NCI-H128 (cell line): ENCODE results near the gene KRT78.
"Not testable (repeated sequence)": the region's sequence is repeated elsewhere in the genome, so short reads cannot be mapped to it uniquely, and the experiment has no call there.

Experiments
- DNase-seq: peaks from one replicate; lab custom pipeline; 2025; ENCODE audit not compliant: unreplicated experiment; lab: John Stamatoyannopoulos, UW

KRT78 gene, protein sequence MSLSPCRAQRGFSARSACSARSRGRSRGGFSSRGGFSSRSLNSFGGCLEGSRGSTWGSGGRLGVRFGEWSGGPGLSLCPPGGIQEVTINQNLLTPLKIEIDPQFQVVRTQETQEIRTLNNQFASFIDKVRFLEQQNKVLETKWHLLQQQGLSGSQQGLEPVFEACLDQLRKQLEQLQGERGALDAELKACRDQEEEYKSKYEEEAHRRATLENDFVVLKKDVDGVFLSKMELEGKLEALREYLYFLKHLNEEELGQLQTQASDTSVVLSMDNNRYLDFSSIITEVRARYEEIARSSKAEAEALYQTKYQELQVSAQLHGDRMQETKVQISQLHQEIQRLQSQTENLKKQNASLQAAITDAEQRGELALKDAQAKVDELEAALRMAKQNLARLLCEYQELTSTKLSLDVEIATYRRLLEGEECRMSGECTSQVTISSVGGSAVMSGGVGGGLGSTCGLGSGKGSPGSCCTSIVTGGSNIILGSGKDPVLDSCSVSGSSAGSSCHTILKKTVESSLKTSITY

GRCh38 chr12:52848661-52849255 lies at the start of gene KRT78:
KRT78 (minus strand) TSS chr12:52848994; CDS start chr12:52848930, 64 bp downstream.
- no peak for DNase-seq

- no peak for DNase-seq
Observed at GRCh38 chr12:52896190-52897100, 47.7 kb upstream of the KRT78 start.

DNA sequence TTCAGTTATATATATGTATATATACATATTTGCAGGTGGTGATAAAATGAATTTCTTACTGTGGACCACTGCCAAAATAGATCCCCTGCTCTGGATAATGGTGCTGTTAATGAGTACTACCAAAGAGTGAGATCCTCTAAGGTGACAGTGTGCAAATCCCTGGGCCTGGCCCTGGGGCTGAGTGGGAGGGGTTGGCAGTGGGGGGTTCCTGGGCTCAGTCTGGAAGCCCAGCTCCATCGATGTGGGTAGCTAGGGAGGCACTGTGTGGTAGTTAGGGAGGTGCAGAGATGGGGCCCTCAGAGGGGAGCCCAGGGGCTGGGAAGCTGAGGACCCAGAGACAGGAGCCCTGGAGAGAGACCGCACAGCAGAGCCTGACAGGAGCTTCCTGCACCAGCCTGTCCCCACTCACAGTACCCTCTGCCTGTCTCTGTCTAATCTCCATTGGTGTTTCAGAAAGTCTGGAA lies 47.0 kb upstream of the KRT78 start:
- no peak for DNase-seq

GRCh38 chr12:52892974-52893373 lies 44.2 kb upstream of the KRT78 start:
- no peak for DNase-seq

DNA sequence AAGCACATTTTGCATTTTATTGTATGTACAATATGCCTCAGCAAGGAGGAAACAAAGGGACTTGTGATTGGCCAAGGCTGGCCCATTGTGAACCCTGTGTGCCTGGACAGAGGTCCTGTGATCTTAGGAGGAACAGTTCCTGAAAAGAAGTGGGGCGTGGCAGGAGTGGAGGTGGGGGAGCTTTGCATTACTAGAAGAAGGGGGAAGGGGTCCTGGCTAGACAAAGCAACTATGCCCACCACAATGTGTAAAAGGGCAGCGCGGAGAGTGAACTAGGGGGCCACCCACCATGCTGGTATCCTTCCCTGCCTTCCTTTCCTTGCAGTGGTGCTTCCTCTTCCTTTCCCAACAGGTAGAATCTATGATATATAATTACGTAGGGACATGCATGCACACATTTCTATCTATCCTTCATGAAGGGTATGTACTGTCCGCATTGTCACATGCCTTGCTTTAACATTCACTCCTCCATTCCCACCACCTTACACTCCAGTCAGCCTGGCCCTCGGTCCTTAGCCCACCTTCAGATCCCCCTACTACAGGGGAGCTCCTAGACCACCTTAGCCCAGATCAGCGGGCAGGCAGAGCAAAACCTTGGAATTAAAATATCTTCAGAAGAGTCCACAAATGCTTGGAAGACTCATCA lies 43.5 kb upstream of the KRT78 start:
- DNase-seq, result no peak

- DNase-seq, result no peak
Observed at GRCh38 chr12:52891044-52891443, 42.2 kb upstream of the KRT78 start.

- DNase-seq, result no peak
Observed at GRCh38 chr12:52890417-52890816, 41.6 kb upstream of the KRT78 start.

DNA sequence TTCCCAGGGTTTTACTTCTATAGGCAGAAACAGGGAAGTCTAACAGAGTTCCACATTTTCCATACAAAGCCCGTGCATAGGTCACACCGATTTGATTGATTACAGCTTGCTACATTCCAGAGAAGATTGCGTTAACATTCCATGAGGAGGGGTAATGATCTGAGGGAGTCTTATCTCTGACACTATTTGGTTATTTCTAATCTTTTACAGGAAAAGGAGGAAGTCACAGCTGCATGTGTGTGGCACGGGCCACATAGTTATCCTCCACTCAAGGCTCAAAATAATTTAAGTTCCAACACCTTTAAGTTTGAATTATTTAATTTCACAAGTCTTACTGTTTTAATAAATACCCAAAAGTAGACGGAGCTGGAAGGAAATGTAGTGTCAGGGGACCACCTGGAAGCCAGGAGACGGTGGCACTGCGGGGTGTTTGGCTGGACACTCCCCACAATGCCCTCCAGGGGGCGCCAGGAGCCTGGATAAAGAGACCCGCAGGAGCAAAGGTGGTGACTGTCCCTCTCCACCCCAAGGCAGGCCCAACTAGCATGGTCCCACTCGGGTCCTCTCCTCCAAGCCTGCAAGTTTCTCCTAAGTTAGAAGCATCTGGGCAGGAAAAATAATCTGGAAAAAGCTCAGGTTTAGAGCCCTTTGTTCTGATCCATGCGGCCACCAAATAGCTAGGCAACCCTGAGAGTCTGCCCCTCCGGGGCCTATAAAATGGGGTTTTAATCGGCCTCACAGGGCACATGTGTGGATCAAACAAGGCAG lies 35.9 kb upstream of the KRT78 start:
- no peak for DNase-seq

DNA sequence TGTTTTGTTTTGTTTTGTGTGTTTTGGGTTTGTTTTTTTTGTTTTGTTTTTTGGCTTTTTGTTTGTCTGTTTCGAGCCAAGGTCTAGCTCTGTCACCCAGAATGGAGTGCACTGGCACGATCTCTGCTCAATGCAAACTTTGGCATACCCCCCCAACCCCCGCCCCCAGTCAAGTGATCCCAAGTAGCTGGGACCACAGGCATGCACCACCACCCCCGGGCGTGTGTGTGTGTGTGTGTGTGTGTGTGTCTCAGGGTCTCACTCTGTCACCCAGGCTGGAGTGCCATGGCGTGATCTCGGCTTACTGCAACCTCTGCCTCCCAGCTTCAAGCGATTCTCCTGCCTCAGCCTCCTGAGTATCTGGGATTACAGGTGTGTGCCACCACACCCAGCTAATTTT lies 31.7 kb upstream of the KRT78 start:
- not testable (repeated sequence) for DNase-seq

- DNase-seq, result peak; percentile 87
Observed at GRCh38 chr12:52879394-52880351, 30.9 kb upstream of the KRT78 start.

DNA sequence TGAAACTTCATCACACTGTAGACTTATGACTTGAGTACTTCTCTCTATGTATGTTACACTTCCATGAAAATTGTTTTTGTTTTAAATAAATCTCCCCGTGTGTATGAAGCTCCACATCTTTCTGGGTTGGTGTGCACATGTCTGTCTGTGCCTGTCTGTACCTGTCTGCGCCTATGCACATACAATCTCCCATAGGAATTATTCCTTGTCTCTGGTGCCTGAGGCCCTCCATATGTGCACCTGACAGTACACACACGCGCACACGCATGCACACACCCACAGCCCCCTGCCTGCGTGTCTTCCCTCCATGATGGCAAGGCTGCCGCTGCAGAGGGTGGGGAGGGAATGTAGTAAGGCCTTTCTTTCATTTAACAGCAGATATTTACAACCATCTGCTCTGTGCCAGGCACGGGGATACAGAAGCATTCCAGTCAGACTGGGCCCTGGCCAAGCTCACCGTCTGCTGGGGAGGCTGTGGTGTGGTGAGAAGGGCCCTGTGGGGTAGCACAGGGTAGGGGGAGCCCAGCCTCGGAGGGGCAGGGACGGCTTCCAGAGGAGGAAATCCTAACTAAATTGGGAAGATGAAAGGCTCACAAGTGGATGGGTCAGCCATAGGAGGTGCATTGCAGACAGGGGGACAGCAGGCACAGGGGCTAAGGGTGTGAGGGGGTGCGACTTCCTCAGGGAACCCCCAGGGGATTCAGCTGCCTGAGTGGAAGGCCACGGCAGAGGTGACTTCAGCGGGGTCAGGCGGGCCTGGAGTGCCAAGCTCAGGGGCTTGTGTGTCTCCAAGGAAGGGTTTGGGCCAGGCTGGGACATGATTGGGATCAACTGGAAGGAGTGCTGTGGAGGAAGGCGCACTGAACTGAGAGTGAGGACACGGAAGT lies 30.0 kb upstream of the KRT78 start:
- DNase-seq, result no peak

GRCh38 chr12:52877242-52877641 lies 28.4 kb upstream of the KRT78 start:
- no peak for DNase-seq

GRCh38 chr12:52876372-52876771 lies 27.6 kb upstream of the KRT78 start:
- DNase-seq, result no peak

- no peak for DNase-seq
Observed at GRCh38 chr12:52874573-52875435, 26.0 kb upstream of the KRT78 start.

DNA sequence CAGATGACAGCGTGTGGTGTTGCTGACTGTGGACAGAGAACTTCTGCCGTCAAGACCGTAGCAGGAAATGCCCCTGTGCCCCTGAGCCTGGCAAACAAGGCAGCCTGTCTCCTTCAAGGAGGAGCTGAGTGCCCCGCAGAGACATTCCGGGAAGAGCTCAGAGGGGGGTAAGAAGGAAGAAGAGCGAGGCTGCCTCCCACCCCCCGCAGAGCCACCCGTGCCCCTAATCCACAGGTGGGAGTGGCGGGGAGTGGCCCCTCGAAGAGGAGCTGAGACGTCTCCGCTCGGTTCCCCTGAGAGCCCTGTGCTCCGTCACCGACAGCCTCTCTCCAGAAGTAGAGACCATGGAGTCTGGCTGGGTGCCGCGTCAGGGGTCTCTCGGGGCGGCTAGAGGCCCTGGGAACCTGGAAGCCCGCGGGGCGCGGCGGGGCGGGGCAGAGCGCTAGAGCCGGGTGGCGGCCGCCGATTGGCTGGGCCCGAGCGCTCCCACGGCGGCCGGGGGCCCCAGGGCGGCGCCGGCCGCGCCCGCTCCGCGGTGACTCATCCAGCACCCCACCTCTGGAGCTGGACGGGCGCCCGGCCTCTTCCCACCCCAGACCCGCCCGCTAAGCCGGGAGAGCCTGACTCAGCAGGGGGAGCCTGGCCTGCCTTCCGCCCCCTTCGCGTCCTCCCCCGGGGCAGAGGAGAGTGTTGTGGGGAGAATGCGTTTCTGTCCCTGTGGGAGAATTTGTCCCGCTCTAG lies 25.2 kb upstream of the KRT78 start:
- no peak for DNase-seq

DNA sequence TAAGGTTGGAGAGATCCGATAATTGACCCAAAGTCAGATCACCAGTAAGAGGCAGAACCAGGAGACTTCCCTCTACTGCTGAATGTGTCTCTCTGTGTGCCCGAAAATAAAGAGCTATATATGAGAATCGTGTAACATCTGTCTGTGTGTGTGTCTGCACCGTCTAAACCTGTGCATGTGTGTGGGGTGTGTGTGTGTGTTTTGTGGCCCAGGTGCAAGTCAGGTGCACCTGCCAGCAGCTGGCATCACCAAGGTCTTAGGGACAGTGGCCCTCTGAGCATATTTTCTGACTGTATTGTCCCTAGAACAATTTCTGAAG lies 24.7 kb upstream of the KRT78 start:
- no peak for DNase-seq
